NCI-H526 treated with DMSO at 0.1 percent for 48 hours (cell line): Measurements from ENCODE around the gene TSGA10IP.

Experiments
- DNase-seq: peaks from one replicate; lab custom pipeline; 2025; lab: John Stamatoyannopoulos, UW

The TSGA10IP gene

GRCh38 chr11:65977621-65978390 is 32.5 kb downstream of the TSGA10IP start:
- no peak for DNase-seq

GRCh38 chr11:65978391-65979238 is 33.3 kb downstream of the TSGA10IP start:
- DNase-seq = no peak

GRCh38 chr11:65979261-65979759 is 34.0 kb downstream of the TSGA10IP start:
- no peak for DNase-seq

- no peak for DNase-seq
Observed at GRCh38 chr11:65981101-65981740, 35.9 kb downstream of the TSGA10IP start.

GRCh38 chr11:65981972-65982823 is 36.9 kb downstream of the TSGA10IP start:
- DNase-seq = no peak

GRCh38 chr11:65982824-65983588 is 37.7 kb downstream of the TSGA10IP start:
- no peak for DNase-seq

GRCh38 chr11:65983589-65983987 is 38.3 kb downstream of the TSGA10IP start:
- no peak for DNase-seq

GRCh38 chr11:65987336-65987735 is 42.1 kb downstream of the TSGA10IP start:
- no peak for DNase-seq

GRCh38 chr11:65988791-65989592 is 43.7 kb downstream of the TSGA10IP start:
- peak; percentile 95 for DNase-seq

- no peak for DNase-seq
Observed at GRCh38 chr11:65992056-65992455, 46.8 kb downstream of the TSGA10IP start.

GRCh38 chr11:65997286-65997685 is 52.0 kb downstream of the TSGA10IP start:
- DNase-seq = no peak

- peak; percentile 100 for DNase-seq
Observed at GRCh38 chr11:66001942-66002647, 56.8 kb downstream of the TSGA10IP start, which contains the start of the genes BANF1 and EIF1AD. Gene BANF1 (plus strand): TSS chr11:66002503. CDS start chr11:66003251, 748 bp downstream. Gene EIF1AD (minus strand): TSS chr11:66002157. CDS start chr11:66000389, 1,768 bp downstream.

- no peak for DNase-seq
Observed at GRCh38 chr11:66002648-66003225, 57.5 kb downstream of the TSGA10IP start.

GRCh38 chr11:66003291-66003690 is 58.0 kb downstream of the TSGA10IP start:
- DNase-seq = no peak

- no peak for DNase-seq
Observed at GRCh38 chr11:66004186-66004585, 58.9 kb downstream of the TSGA10IP start.

- DNase-seq = no peak
Observed at GRCh38 chr11:66006134-66006890, 61.0 kb downstream of the TSGA10IP start.

GRCh38 chr11:66006891-66007176 is 61.6 kb downstream of the TSGA10IP start:
- DNase-seq = no peak

GRCh38 chr11:66007201-66007634 is 61.9 kb downstream of the TSGA10IP start:
- no peak for DNase-seq
